Tibial nerve (tissue), 4 donors: ENCODE measurements around the gene RTN4. TPM values are rescaled to one million over a fixed set of nuclear protein-coding genes. Genes with fewer than 3 reads are reported as not detected.
A peak's percentile ranks its signal among the peaks of the same experiment; 100 is the strongest.
"Not testable (repeated sequence)": the region's sequence is repeated elsewhere in the genome, so short reads cannot be mapped to it uniquely, and the experiment has no call there.

Experiments used
- DNase-seq, 2 donors: peaks; one replicate each; pipeline ENCODE4 v3.0.0-alpha.2; 2019; ENCODE audit warnings: low spot score in 2 of 2
- H3K27ac ChIP-seq, 4 donors: fragments of 200-600 bp; sonication (generic) in 3 of 4; one replicate each; pipeline ENCODE4 v1.5.1; 2017 to 2019; ENCODE audit warnings: mild to moderate bottlenecking in 1 of 4
- H3K27me3 ChIP-seq, 2 donors: fragments of 200-600 bp; sonication (generic) in 1 of 2; one replicate each; pipeline versions ENCODE4 v1.5.1 to v1.6.0; 2017 to 2019
- H3K36me3 ChIP-seq, 3 donors: fragments of 200-600 bp; sonication (generic); one replicate each; pipeline ENCODE4 v1.5.1; 2018 to 2019
- H3K4me1 ChIP-seq, 4 donors: fragments of 200-600 bp; sonication (generic) in 3 of 4; one replicate each; pipeline ENCODE4 v1.5.1; 2017 to 2019
- H3K4me3 ChIP-seq, 4 donors: fragments of 200-600 bp; sonication (generic) in 3 of 4; one replicate each; pipeline ENCODE4 v1.5.1; 2017 to 2019; ENCODE audit warnings: mild to moderate bottlenecking in 1 of 4, moderate library complexity in 1 of 4
- H3K9me3 ChIP-seq, 4 donors: fragments of 200-600 bp; sonication (generic) in 3 of 4; one replicate each; pipeline ENCODE4 v1.5.1; 2017 to 2019
- EP300 ChIP-seq, 2 donors: sonication (generic); formaldehyde crosslinking; IDR thresholded peaks; one replicate each; pipeline ENCODE4 v1.6.1; 2017; ENCODE audit warnings: antibody characterized with exemption in 2 of 2, mild to moderate bottlenecking in 1 of 2
- POLR2A ChIP-seq, 2 donors: fragments of 450-650 bp; IDR thresholded peaks; one replicate each; pipeline ENCODE4 v1.6.1; 2017; ENCODE audit warnings: antibody characterized with exemption in 2 of 2, mild to moderate bottlenecking in 2 of 2, moderate library complexity in 2 of 2
- WGBS, 2 donors: methylation state at CpG; one replicate each; pipeline ENCODE4 v1.1.5; 2018; 5-methylcytosine and 5-hydroxymethylcytosine counted together
- total RNA-seq, 4 donors: library from RNA; depleted of rRNA; stranded (reverse); fragments of >200 nt; gene quantifications; one replicate each; pipeline ENCODE4 v1.1.0, GENCODE V29; 2016
- TF ChIP-seq, protein P1 (sequence below), 5 experiments: fragments of 200-600 bp in 3 of 5; fragments of 450-650 bp in 2 of 5; sonication (generic) in 3 of 5; IDR thresholded peaks; one replicate each; pipeline ENCODE4 v1.5.1; 2016 to 2019; ENCODE audit warnings: antibody characterized with exemption in 5 of 5, mild to moderate bottlenecking in 3 of 5, moderate library complexity in 2 of 5

The RTN4 gene
- total RNA-seq, 4 donors from 2014 or later, result 232 to 245 (median 243) TPM

DNA sequence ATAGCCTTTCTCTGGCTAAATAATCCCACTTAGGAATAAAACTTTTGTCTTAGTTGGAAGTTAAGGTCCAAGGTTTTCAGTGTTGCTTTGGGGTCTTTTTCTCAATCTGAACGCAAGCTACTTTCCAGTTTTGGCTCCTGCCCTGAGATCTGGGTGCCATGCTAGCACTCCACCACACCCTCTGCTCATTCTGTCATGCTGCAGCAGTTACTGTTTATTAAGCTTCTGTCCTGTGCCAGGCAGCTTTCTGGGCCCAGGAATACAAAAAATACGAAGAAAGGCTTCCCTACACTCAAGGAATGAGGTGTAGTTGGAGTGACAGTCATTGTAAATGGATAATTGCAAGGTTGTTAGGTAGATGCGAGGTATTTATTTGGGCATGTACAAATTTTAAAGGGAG is 46.3 kb upstream of the RTN4 start:
- peak overlapping the region in 3 of 4 donors; percentile 15 to 71 (median 15) for H3K27ac ChIP-seq

GRCh38 chr2:55093381-55093780 is 43.1 kb upstream of the RTN4 start:
- H3K4me1 ChIP-seq, result peaks cover 0 to 18% (median 4%) of the 10 kb centered on the region in 4 donors
- 61 to 66% methylated on average over 4 of the region's 4 CpGs for WGBS, 2 donors
- TF ChIP-seq POLR2A (IDR thresholded peaks at IDR 0.05) (no peak), EP300 (IDR thresholded peaks at IDR 0.05) (no peak)

More for the DNA sequence above, 46.3 kb upstream of the RTN4 start:
- Histone ChIP-seq H3K4me1 (peaks cover 0 to 41% (median 21%) of the 10 kb centered on the region in 4 donors), H3K36me3 (no peaks in the 10 kb centered on the region), H3K9me3 (no peaks in the 10 kb centered on the region), H3K27me3 (no peaks in the 10 kb centered on the region), H3K4me3 (no peak overlapping the region)
- 89 to 90% methylated on average over 3 of the region's 3 CpGs for WGBS, 2 donors
- TF ChIP-seq EP300 (IDR thresholded peaks at IDR 0.05) (no peak), POLR2A (IDR thresholded peaks at IDR 0.05) (no peak)
- TF ChIP-seq, protein P1, sequence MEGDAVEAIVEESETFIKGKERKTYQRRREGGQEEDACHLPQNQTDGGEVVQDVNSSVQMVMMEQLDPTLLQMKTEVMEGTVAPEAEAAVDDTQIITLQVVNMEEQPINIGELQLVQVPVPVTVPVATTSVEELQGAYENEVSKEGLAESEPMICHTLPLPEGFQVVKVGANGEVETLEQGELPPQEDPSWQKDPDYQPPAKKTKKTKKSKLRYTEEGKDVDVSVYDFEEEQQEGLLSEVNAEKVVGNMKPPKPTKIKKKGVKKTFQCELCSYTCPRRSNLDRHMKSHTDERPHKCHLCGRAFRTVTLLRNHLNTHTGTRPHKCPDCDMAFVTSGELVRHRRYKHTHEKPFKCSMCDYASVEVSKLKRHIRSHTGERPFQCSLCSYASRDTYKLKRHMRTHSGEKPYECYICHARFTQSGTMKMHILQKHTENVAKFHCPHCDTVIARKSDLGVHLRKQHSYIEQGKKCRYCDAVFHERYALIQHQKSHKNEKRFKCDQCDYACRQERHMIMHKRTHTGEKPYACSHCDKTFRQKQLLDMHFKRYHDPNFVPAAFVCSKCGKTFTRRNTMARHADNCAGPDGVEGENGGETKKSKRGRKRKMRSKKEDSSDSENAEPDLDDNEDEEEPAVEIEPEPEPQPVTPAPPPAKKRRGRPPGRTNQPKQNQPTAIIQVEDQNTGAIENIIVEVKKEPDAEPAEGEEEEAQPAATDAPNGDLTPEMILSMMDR (IDR thresholded peaks at IDR 0.05), result no peak
- DNase-seq, result no peak

DNA sequence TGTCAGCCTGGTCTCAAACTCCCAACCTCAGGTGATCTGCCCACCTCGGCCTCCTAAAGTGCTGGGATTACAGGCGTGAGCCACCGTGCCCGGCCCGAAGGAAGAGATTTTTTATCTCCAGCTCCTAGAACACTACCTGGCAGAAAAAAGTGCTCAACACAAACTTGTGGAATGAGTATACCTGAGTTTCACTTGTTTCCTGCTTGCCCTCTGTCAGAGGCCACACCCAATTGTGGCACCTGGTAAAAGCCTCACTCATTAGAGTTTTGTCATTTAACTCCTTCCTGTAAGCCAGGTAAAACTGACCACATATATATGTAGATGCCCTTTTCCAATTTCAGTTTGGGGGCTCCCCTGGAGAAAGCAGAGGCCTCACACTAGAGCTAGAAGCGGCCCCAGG is 42.2 kb upstream of the RTN4 start:
- 94 to 96% methylated on average over 6 of the region's 6 CpGs for WGBS, 2 donors
- no peak for TF ChIP-seq EP300 (IDR thresholded peaks at IDR 0.05)
- TF ChIP-seq, protein P1 (IDR thresholded peaks at IDR 0.05), result no peak
- no peak for TF ChIP-seq POLR2A (IDR thresholded peaks at IDR 0.05)
- Histone ChIP-seq H3K4me3 (no peak overlapping the region), H3K9me3 (no peaks in the 10 kb centered on the region), H3K36me3 (no peaks in the 10 kb centered on the region), H3K4me1 (peaks cover 0 to 12% (median 4%) of the 10 kb centered on the region in 4 donors), H3K27me3 (no peaks in the 10 kb centered on the region), H3K27ac (no peak overlapping the region)
- no peak for DNase-seq

More at GRCh38 chr2:55093381-55093780, 43.1 kb upstream of the RTN4 start:
- Histone ChIP-seq H3K27me3 (no peaks in the 10 kb centered on the region), H3K36me3 (no peaks in the 10 kb centered on the region), H3K27ac (no peak overlapping the region), H3K4me3 (no peak overlapping the region), H3K9me3 (no peaks in the 10 kb centered on the region)
- DNase-seq, result no peak

GRCh38 chr2:55091681-55092080 is 41.4 kb upstream of the RTN4 start:
- not testable (repeated sequence) for H3K27me3 ChIP-seq, H3K4me1 ChIP-seq, H3K4me3 ChIP-seq, H3K36me3 ChIP-seq, H3K9me3 ChIP-seq, H3K27ac ChIP-seq, DNase-seq
- 66 to 88% methylated on average over 4 of the region's 4 CpGs for WGBS, 2 donors

GRCh38 chr2:55090702-55091101 is 40.5 kb upstream of the RTN4 start:
- Histone ChIP-seq H3K27ac (no peak overlapping the region), H3K4me1 (no peaks in the 10 kb centered on the region), H3K9me3 (no peaks in the 10 kb centered on the region), H3K4me3 (no peak overlapping the region), H3K27me3 (no peaks in the 10 kb centered on the region), H3K36me3 (no peaks in the 10 kb centered on the region)
- no peak for DNase-seq
- 88 to 89% methylated on average over 2 of the region's 2 CpGs for WGBS, 2 donors
- TF ChIP-seq POLR2A (IDR thresholded peaks at IDR 0.05), result no peak
- TF ChIP-seq, protein P1 (IDR thresholded peaks at IDR 0.05), result no peak
- no peak for TF ChIP-seq EP300 (IDR thresholded peaks at IDR 0.05)

GRCh38 chr2:55089726-55090125 is 39.5 kb upstream of the RTN4 start:
- Histone ChIP-seq H3K36me3 (no peaks in the 10 kb centered on the region), H3K9me3 (no peaks in the 10 kb centered on the region), H3K27ac (no peak overlapping the region), H3K4me1 (no peaks in the 10 kb centered on the region), H3K4me3 (no peak overlapping the region), H3K27me3 (no peaks in the 10 kb centered on the region)
- TF ChIP-seq, protein P1 (IDR thresholded peaks at IDR 0.05), result no peak
- DNase-seq, result no peak
- WGBS, 2 donors, result 72 to 86% methylated on average over 1 of the region's 1 CpG
